Sigmoid colon (tissue), 7 donors: ENCODE results near the gene RSPH9. TPM values are rescaled to one million over a fixed set of nuclear protein-coding genes. Genes with fewer than 3 reads are reported as not detected.
A peak's percentile ranks its signal among the peaks of the same experiment; 100 is the strongest.

Experiments
- DNase-seq: peaks from one replicate; pipeline ENCODE4 v3.0.0-alpha.2; 2019
- H3K27ac ChIP-seq, 4 donors: fragments of 200-600 bp; sonication (generic); one replicate each; pipeline ENCODE4 v1.5.1; 2016 to 2019; ENCODE audit warnings: mild to moderate bottlenecking in 1 of 4
- H3K27me3 ChIP-seq, 3 donors: fragments of 200-600 bp; sonication (generic); one replicate each; pipeline ENCODE4 v1.5.1; 2019; ENCODE audit warnings: mild to moderate bottlenecking in 1 of 3
- H3K36me3 ChIP-seq, 4 donors: fragments of 200-600 bp; sonication (generic); one replicate each; pipeline ENCODE4 v1.5.1; 2016 to 2019
- H3K4me1 ChIP-seq, 4 donors: fragments of 200-600 bp; sonication (generic); one replicate each; pipeline ENCODE4 v1.5.1; 2017 to 2019
- H3K4me3 ChIP-seq, 4 donors: fragments of 200-600 bp; sonication (generic); one replicate each; pipeline ENCODE4 v1.5.1; 2017 to 2019; ENCODE audit warnings: mild to moderate bottlenecking in 2 of 4, moderate library complexity in 1 of 4
- H3K9me3 ChIP-seq, 4 donors: fragments of 200-600 bp in 3 of 4; sonication (generic) in 3 of 4; one replicate each; pipeline versions ENCODE4 v1.5.1 to v1.6.1; 2013 to 2019
- EP300 ChIP-seq, 4 donors: sonication (generic); formaldehyde crosslinking; IDR thresholded peaks; one replicate each; pipeline ENCODE4 v1.6.1; 2017; ENCODE audit warnings: antibody characterized with exemption in 4 of 4
- POLR2A ChIP-seq, 2 donors: fragments of 450-650 bp; IDR thresholded peaks; one replicate each; pipeline ENCODE4 v1.6.1; 2016; ENCODE audit warnings: antibody characterized with exemption in 2 of 2, mild to moderate bottlenecking in 2 of 2, moderate library complexity in 2 of 2
- POLR2AphosphoS5 ChIP-seq, 4 donors: sonication (generic); formaldehyde crosslinking; IDR thresholded peaks; one replicate each; pipeline ENCODE4 v1.6.1; 2017; ENCODE audit warnings: antibody characterized with exemption in 4 of 4
- WGBS, 2 donors: extraction: QIAGEN DNeasy Blood & Tissue Kit; methylation state at CpG; one replicate each; pipeline ENCODE4 v1.1.7; 2013; 5-methylcytosine and 5-hydroxymethylcytosine counted together
- intact Hi-C: fragments of 100-400 bp; cut with DNase I; formaldehyde crosslinking; loops from one replicate; pipeline ENCODE4 v1.15.1; 2023
- polyA plus RNA-seq, 3 donors: library from polyadenylated mRNA; stranded (reverse); fragments of 200-250 nt; gene quantifications; one replicate each; pipeline ENCODE4 v1.2.3, GENCODE V29; 2013
- total RNA-seq, 4 donors: library from RNA; depleted of rRNA; stranded (reverse); fragments of >200 nt; gene quantifications; one replicate each; pipeline ENCODE4 v1.1.0, GENCODE V29; 2016
- TF ChIP-seq, protein P1 (sequence below), 4 experiments: fragments of 450-650 bp in 3 of 4; fragments of 200-600 bp in 1 of 4; IDR thresholded peaks; one replicate each; pipeline ENCODE4 v1.5.1; 2016 to 2019; ENCODE audit warnings: antibody characterized with exemption in 4 of 4, mild to moderate bottlenecking in 3 of 4, moderate library complexity in 2 of 4
- donor health status: healthy with polysubstance abuse.
- donor health status: Bipolar disorder and iron deficiency.
- donor health status: healthy.

Gene RSPH9
- total and polyA plus RNA-seq, 7 donors, result under 0.01 to 0.68 (median 0.36) TPM; not detected in 1

DNA sequence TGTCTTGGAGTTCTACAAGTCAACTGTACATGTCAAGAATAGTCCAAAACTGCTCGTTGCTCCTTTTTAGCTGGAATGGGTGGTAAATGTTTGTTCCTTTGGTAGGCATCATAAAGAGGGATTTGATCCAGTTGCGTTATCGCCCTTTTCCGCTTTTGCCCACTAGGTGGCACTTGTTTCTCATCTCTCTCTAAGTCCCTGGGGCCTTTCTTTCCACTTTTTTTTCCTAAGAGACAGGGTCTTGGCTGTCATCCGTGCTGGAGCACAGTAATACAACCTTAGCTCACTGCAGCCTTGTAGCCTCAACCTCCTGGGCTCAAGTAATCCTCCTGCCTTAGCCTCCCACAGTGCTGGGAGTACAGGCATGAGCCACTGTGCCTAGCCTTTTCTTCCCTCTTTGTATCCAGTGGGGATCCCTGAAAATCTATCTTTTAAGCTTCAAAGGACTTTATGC, 36.5 kb upstream of the RSPH9 start:
- Histone ChIP-seq H3K9me3 (no peaks in the 10 kb centered on the region), H3K4me3 (no peak overlapping the region), H3K36me3 (peaks cover 0 to 61% (median 10%) of the 10 kb centered on the region in 4 donors), H3K4me1 (no peaks in the 10 kb centered on the region), H3K27ac (no peak overlapping the region), H3K27me3 (no peaks in the 10 kb centered on the region)
- TF ChIP-seq EP300 (IDR thresholded peaks at IDR 0.05) (no peak), POLR2AphosphoS5 (IDR thresholded peaks at IDR 0.05) (peak in 2 of 4 donors; percentile 16 to 23)
- TF ChIP-seq, protein P1, sequence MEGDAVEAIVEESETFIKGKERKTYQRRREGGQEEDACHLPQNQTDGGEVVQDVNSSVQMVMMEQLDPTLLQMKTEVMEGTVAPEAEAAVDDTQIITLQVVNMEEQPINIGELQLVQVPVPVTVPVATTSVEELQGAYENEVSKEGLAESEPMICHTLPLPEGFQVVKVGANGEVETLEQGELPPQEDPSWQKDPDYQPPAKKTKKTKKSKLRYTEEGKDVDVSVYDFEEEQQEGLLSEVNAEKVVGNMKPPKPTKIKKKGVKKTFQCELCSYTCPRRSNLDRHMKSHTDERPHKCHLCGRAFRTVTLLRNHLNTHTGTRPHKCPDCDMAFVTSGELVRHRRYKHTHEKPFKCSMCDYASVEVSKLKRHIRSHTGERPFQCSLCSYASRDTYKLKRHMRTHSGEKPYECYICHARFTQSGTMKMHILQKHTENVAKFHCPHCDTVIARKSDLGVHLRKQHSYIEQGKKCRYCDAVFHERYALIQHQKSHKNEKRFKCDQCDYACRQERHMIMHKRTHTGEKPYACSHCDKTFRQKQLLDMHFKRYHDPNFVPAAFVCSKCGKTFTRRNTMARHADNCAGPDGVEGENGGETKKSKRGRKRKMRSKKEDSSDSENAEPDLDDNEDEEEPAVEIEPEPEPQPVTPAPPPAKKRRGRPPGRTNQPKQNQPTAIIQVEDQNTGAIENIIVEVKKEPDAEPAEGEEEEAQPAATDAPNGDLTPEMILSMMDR (IDR thresholded peaks at IDR 0.05), result peak; percentile 38 to 73 (median 63)
- intact Hi-C loops, result loop anchor here (5.0 kb wide), 1 partner anchor 469 kb away; no protein-coding TSS in a partner anchor
- WGBS, 2 donors, result 1 to 10% methylated on average over 5 of the region's 5 CpGs
- no peak for DNase-seq

DNA sequence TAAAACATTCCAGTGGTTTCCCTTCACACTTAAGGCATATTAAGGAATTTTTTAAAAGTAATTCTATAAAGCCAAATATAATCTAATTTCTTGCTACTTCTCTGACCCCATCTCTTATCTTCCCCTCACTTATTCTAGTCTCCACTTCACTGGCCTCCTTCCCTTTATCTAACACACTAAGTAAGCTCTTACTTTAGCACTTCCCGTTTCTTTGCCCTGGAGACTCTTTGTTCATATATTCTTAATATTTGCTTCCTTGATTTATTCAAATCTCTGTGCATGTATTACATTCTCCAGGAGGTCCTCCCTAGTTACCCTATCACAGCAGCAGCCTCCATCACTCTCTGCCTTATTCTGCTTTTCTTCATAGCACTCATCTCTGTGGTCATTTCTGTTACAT, 36.0 kb upstream of the RSPH9 start:
- Histone ChIP-seq H3K4me3 (no peak overlapping the region), H3K4me1 (no peaks in the 10 kb centered on the region), H3K27me3 (no peaks in the 10 kb centered on the region), H3K36me3 (peaks cover 4 to 61% (median 15%) of the 10 kb centered on the region in 4 donors), H3K9me3 (no peaks in the 10 kb centered on the region), H3K27ac (no peak overlapping the region)
- no peak for TF ChIP-seq POLR2A (IDR thresholded peaks at IDR 0.05)
- TF ChIP-seq EP300 (IDR thresholded peaks at IDR 0.05), result no peak
- TF ChIP-seq POLR2AphosphoS5 (IDR thresholded peaks at IDR 0.05), result no peak
- TF ChIP-seq, protein P1 (IDR thresholded peaks at IDR 0.05), result no peak
- intact Hi-C loops, result loop anchor here (5.0 kb wide), 1 partner anchor 468 kb away; no protein-coding TSS in a partner anchor
- no peak for DNase-seq
- WGBS, 2 donors, result 76 to 82% methylated on average over 1 of the region's 1 CpG

DNA sequence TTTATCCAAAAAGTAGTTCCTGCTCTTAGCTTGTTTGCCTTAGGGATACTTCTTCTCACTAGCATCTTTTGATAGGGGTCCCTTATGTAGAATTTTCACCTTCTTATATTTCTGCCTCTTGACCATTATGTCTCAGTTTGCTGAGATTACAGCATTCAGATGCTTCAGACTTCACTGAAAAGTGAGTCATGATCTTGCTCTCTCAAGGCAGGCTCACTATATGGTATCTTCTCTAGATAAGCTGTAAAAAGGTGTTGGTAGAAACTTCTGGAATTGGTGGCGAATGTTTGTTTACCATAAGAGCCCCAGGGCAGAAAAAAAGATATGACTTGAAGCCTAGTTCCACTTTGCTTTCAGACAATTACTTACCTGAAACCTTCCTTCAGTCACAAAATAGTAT, 35.4 kb upstream of the RSPH9 start:
- peaks cover 10 to 61% (median 18%) of the 10 kb centered on the region in 4 donors for H3K36me3 ChIP-seq
- 94% methylated on average over 1 of the region's 1 CpG for WGBS, 2 donors
- intact Hi-C loops, result loop anchor here (5.0 kb wide), 1 partner anchor 468 kb away; no protein-coding TSS in a partner anchor

DNA sequence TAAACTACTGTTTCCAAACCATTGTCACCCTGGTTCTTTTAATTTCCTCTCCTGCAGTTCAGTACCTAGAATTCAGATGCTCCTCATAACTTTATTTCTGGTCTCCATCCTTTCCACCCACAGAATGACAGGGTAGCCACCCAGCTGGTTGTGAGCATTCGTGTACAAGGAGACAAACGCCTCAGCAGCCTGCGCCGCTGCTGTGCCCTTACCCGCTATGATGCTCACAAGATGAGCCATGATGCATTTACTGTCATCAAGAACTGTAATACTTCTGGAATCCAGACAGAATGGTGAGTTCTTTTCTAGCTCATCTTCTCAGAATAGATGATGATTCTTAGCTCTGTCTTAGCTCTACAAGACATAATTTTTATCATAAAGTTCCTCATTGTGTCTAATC, 34.4 kb upstream of the RSPH9 start:
- 97 to 98% methylated on average over 5 of the region's 5 CpGs for WGBS, 2 donors
- no peak for DNase-seq
- TF ChIP-seq POLR2A (IDR thresholded peaks at IDR 0.05), result no peak
- no peak for TF ChIP-seq EP300 (IDR thresholded peaks at IDR 0.05)
- TF ChIP-seq, protein P1 (IDR thresholded peaks at IDR 0.05), result no peak
- TF ChIP-seq POLR2AphosphoS5 (IDR thresholded peaks at IDR 0.05), result no peak
- H3K27me3 ChIP-seq, result no peaks in the 10 kb centered on the region
- peaks cover 13 to 57% (median 18%) of the 10 kb centered on the region in 4 donors for H3K36me3 ChIP-seq
- H3K9me3 ChIP-seq, result no peaks in the 10 kb centered on the region
- H3K4me1 ChIP-seq, result no peaks in the 10 kb centered on the region
- intact Hi-C loops, result no loop called here
- H3K4me3 ChIP-seq, result no peak overlapping the region
- no peak overlapping the region for H3K27ac ChIP-seq

More for the DNA sequence above, 35.4 kb upstream of the RSPH9 start:
- Histone ChIP-seq H3K9me3 (no peaks in the 10 kb centered on the region), H3K4me1 (no peaks in the 10 kb centered on the region), H3K4me3 (no peak overlapping the region), H3K27ac (no peak overlapping the region), H3K27me3 (no peaks in the 10 kb centered on the region)
- DNase-seq, result no peak
- TF ChIP-seq POLR2A (IDR thresholded peaks at IDR 0.05) (no peak), EP300 (IDR thresholded peaks at IDR 0.05) (no peak), POLR2AphosphoS5 (IDR thresholded peaks at IDR 0.05) (no peak)
- TF ChIP-seq, protein P1 (IDR thresholded peaks at IDR 0.05), result no peak
